NT2/D1 (cell line): ENCODE measurements around the gene RAPGEF6.

Experiments used
- DNase-seq: peaks from one replicate; pipeline ENCODE4 v3.0.0-alpha.2; 2011; ENCODE audit warnings: low read depth, low spot score
- H3K27me3 ChIP-seq: 2 replicates; pipeline ENCODE4 v1.6.0; 2011; ENCODE audit warnings: mild to moderate bottlenecking; ENCODE audit not compliant: insufficient read length, insufficient read depth
- H3K36me3 ChIP-seq: 2 replicates; pipeline ENCODE4 v1.6.1; 2011; ENCODE audit warnings: mild to moderate bottlenecking, low read length, mixed read lengths; ENCODE audit not compliant: insufficient read depth, insufficient read length
- H3K4me1 ChIP-seq: 2 replicates; pipeline ENCODE4 v1.5.1; 2011; ENCODE audit not compliant: insufficient read depth, insufficient read length
- H3K4me3 ChIP-seq: 2 replicates; pipeline ENCODE4 v1.5.1; 2011; ENCODE audit warnings: low read depth; ENCODE audit not compliant: insufficient read length
- H3K9ac ChIP-seq: 2 replicates; pipeline ENCODE4 v1.6.0; 2011; ENCODE audit warnings: low read depth; ENCODE audit not compliant: insufficient read length
- H3K9me3 ChIP-seq: 2 replicates; pipeline ENCODE4 v1.5.1; 2011; ENCODE audit warnings: mild to moderate bottlenecking, low read length; ENCODE audit not compliant: insufficient read depth
- SUZ12 ChIP-seq: IDR thresholded peaks from 2 replicates; pipeline ENCODE4 v1.6.1; 2011; ENCODE audit not compliant: insufficient read length, insufficient read depth; ENCODE audit errors: extremely low read depth
- YY1 ChIP-seq: IDR thresholded peaks from 2 replicates; pipeline ENCODE4 v1.6.1; 2011; ENCODE audit not compliant: insufficient read length, insufficient read depth
- ZNF274 ChIP-seq: IDR thresholded peaks from 2 replicates; pipeline ENCODE4 v1.6.1; 2011; ENCODE audit warnings: mild to moderate bottlenecking, low read depth, low read length

Gene RAPGEF6

GRCh38 chr5:131615957-131616356 lies 19.1 kb downstream of the RAPGEF6 start:
- no peak overlapping the region for H3K4me3 ChIP-seq
- H3K9me3 ChIP-seq: no peaks in the 10 kb centered on the region
- no peaks in the 10 kb centered on the region for H3K4me1 ChIP-seq
- DNase-seq: no peak
- H3K27me3 ChIP-seq: no peaks in the 10 kb centered on the region
- H3K36me3 ChIP-seq: no peaks in the 10 kb centered on the region
- TF ChIP-seq SUZ12 (no peak), ZNF274 (no peak), YY1 (no peak)
- no peak overlapping the region for H3K9ac ChIP-seq

- Histone ChIP-seq H3K36me3 (no peaks in the 10 kb centered on the region), H3K4me3 (no peak overlapping the region), H3K4me1 (no peaks in the 10 kb centered on the region), H3K9me3 (no peaks in the 10 kb centered on the region), H3K9ac (no peak overlapping the region), H3K27me3 (no peaks in the 10 kb centered on the region)
- TF ChIP-seq ZNF274: no peak
- no peak for TF ChIP-seq SUZ12
- no peak for TF ChIP-seq YY1
- no peak for DNase-seq
These were observed 21.6 kb downstream of the RAPGEF6 start for GRCh38 chr5:131613423-131613822.

- Histone ChIP-seq H3K27me3 (no peaks in the 10 kb centered on the region), H3K9me3 (no peaks in the 10 kb centered on the region), H3K9ac (no peak overlapping the region), H3K4me3 (no peak overlapping the region), H3K4me1 (no peaks in the 10 kb centered on the region), H3K36me3 (no peaks in the 10 kb centered on the region)
- no peak for DNase-seq
- TF ChIP-seq ZNF274 (no peak), YY1 (no peak), SUZ12 (no peak)
These were observed 24.0 kb downstream of the RAPGEF6 start for GRCh38 chr5:131611064-131611381.

GRCh38 chr5:131610198-131611063 lies 24.6 kb downstream of the RAPGEF6 start:
- Histone ChIP-seq H3K4me1 (no peaks in the 10 kb centered on the region), H3K27me3 (no peaks in the 10 kb centered on the region), H3K36me3 (no peaks in the 10 kb centered on the region), H3K9ac (no peak overlapping the region), H3K9me3 (no peaks in the 10 kb centered on the region), H3K4me3 (no peak overlapping the region)
- TF ChIP-seq YY1 (no peak), ZNF274 (no peak), SUZ12 (no peak)
- DNase-seq: no peak

GRCh38 chr5:131609774-131610173 lies 25.3 kb downstream of the RAPGEF6 start:
- Histone ChIP-seq H3K4me1 (no peaks in the 10 kb centered on the region), H3K9me3 (no peaks in the 10 kb centered on the region), H3K36me3 (no peaks in the 10 kb centered on the region), H3K9ac (no peak overlapping the region), H3K27me3 (no peaks in the 10 kb centered on the region), H3K4me3 (no peak overlapping the region)
- no peak for DNase-seq
- TF ChIP-seq YY1: no peak

- Histone ChIP-seq H3K4me1 (no peaks in the 10 kb centered on the region), H3K4me3 (no peak overlapping the region), H3K9ac (no peak overlapping the region), H3K27me3 (no peaks in the 10 kb centered on the region), H3K36me3 (no peaks in the 10 kb centered on the region), H3K9me3 (no peaks in the 10 kb centered on the region)
- no peak for DNase-seq
- TF ChIP-seq YY1: no peak
- no peak for TF ChIP-seq ZNF274
- TF ChIP-seq SUZ12: no peak
These were observed 26.4 kb downstream of the RAPGEF6 start for GRCh38 chr5:131608597-131608996.

- no peak for DNase-seq
- Histone ChIP-seq H3K9me3 (no peaks in the 10 kb centered on the region), H3K36me3 (peaks cover 4% of the 10 kb centered on the region), H3K27me3 (no peaks in the 10 kb centered on the region), H3K4me1 (no peaks in the 10 kb centered on the region), H3K9ac (no peak overlapping the region), H3K4me3 (no peak overlapping the region)
- TF ChIP-seq SUZ12 (no peak), YY1 (no peak)
These were observed 27.0 kb downstream of the RAPGEF6 start for GRCh38 chr5:131607903-131608540.
